Cardiac fibroblast (primary cell): ENCODE data around the gene MAD1L1.

Source experiments
- DNase-seq, 2 donors: peaks; one replicate each; pipeline versions ENCODE4 v3.0.0 to v3.0.0-alpha.2; 2010; ENCODE audit warnings: low read depth in 2 of 2
- H3K4me3 ChIP-seq, 2 donors: replicated peaks in 1 of 2; 1 replicate in 1 of 2; 2 replicates in 1 of 2; pipeline ENCODE4 v1.5.1; 2011; ENCODE audit warnings: low read depth in 2 of 2, low read length in 2 of 2, mild to moderate bottlenecking in 2 of 2, moderate library complexity in 1 of 2
- CTCF ChIP-seq: IDR thresholded peaks from one replicate; pipeline ENCODE4 v1.5.1; 2011; ENCODE audit warnings: low read depth, mild to moderate bottlenecking, low read length, inconsistent platforms

MAD1L1 gene

GRCh38 chr7:2005786-2006185 lies 227.0 kb downstream of the MAD1L1 start:
- no peak overlapping the region for H3K4me3 ChIP-seq
- no peak for DNase-seq
- no peak for TF ChIP-seq CTCF

- DNase-seq, result no peak
- TF ChIP-seq CTCF, result no peak
Observed at GRCh38 chr7:2004841-2005725, 227.7 kb downstream of the MAD1L1 start.

GRCh38 chr7:2003931-2004812 lies 228.6 kb downstream of the MAD1L1 start:
- no peak for TF ChIP-seq CTCF
- no peak for DNase-seq
- no peak overlapping the region for H3K4me3 ChIP-seq

More at GRCh38 chr7:2004841-2005725, 227.7 kb downstream of the MAD1L1 start:
- no peak overlapping the region for H3K4me3 ChIP-seq

- DNase-seq, result no peak
- no peak overlapping the region for H3K4me3 ChIP-seq
- no peak for TF ChIP-seq CTCF
Observed at GRCh38 chr7:2003451-2003930, 229.3 kb downstream of the MAD1L1 start.

GRCh38 chr7:2002561-2003450 lies 229.9 kb downstream of the MAD1L1 start:
- no peak overlapping the region for H3K4me3 ChIP-seq
- DNase-seq, result no peak
- no peak for TF ChIP-seq CTCF
